GM12864 (cell line): ENCODE results near the gene BCL11A.

Experiments used
- DNase-seq: peaks from one replicate; pipeline ENCODE4 v3.0.0-alpha.2; 2011; ENCODE audit warnings: low read depth
- H3K4me3 ChIP-seq: 2 replicates; pipeline ENCODE4 v1.5.1; 2011; ENCODE audit warnings: mild to moderate bottlenecking, low read depth, low read length, control low read depth
- TF ChIP-seq, protein P1 (sequence below): IDR thresholded peaks from 2 replicates; pipeline ENCODE4 v1.5.1; 2011; ENCODE audit warnings: low read depth, mild to moderate bottlenecking, moderate library complexity, low read length, control low read depth, inconsistent platforms; ENCODE audit errors: missing control alignments

Gene BCL11A

DNA sequence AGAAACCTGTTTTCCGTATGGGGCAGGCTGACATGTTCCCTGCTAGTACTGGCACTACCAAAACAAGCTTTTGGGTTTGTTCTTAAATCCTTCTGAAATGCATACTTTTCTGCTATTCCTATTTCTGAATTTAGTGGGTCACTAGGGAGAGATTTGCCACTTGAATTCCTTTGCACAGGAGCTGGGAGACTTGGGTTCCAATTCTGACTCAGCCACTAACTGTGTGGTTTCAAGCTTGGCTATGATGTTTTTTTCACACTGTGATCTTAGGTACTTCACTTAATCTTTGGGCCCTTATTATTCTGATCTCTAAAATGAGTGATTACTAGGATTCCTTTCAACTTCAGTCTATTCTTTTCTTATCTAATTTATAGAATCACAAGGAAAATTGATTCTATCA lies 105.5 kb downstream of the BCL11A start:
- no peak for DNase-seq
- no peak overlapping the region; the same call in 1 of the 2 replicates for H3K4me3 ChIP-seq
- TF ChIP-seq, protein P1, sequence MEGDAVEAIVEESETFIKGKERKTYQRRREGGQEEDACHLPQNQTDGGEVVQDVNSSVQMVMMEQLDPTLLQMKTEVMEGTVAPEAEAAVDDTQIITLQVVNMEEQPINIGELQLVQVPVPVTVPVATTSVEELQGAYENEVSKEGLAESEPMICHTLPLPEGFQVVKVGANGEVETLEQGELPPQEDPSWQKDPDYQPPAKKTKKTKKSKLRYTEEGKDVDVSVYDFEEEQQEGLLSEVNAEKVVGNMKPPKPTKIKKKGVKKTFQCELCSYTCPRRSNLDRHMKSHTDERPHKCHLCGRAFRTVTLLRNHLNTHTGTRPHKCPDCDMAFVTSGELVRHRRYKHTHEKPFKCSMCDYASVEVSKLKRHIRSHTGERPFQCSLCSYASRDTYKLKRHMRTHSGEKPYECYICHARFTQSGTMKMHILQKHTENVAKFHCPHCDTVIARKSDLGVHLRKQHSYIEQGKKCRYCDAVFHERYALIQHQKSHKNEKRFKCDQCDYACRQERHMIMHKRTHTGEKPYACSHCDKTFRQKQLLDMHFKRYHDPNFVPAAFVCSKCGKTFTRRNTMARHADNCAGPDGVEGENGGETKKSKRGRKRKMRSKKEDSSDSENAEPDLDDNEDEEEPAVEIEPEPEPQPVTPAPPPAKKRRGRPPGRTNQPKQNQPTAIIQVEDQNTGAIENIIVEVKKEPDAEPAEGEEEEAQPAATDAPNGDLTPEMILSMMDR = no peak

DNA sequence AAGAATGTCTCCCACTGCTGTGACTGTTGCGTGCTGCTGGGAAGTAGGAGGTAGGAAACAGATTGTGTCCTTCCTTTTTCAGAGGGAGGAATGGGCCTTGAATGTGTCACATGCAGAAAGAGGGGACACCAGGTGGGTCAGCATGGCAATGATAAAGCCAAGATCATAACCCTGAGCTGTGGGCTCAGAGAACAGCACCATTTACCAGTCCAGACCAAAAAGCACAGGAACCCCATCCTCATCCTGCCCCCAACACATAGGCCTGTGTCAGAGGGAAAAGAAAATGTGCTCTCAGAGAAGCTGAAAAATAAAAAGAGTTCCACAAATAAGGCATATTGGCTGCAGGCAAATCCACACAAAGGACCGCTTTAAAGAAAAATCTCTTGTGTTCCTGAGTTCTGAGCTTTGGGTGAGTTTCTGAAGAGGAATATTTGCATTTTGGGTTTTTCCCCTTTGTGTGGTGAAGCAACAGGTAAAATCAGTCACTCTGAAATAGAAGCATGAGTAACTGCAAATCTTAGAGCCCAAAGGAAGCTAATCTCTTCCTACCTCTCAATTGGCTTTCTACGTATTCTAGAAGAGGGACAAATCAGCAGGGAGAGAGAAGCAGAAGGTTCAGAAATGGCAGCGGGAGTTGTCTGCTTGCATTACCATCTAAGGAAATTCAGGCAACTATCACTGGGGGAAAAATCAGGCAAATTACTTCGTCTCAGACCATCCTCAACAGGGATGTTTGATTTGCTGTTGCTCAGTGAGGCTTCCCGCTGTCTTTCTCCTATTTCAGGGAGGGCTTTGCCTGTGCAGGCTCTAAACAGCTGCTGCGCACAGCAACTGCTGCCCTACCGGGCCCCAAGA lies 106.8 kb downstream of the BCL11A start:
- DNase-seq = peak; percentile 82

DNA sequence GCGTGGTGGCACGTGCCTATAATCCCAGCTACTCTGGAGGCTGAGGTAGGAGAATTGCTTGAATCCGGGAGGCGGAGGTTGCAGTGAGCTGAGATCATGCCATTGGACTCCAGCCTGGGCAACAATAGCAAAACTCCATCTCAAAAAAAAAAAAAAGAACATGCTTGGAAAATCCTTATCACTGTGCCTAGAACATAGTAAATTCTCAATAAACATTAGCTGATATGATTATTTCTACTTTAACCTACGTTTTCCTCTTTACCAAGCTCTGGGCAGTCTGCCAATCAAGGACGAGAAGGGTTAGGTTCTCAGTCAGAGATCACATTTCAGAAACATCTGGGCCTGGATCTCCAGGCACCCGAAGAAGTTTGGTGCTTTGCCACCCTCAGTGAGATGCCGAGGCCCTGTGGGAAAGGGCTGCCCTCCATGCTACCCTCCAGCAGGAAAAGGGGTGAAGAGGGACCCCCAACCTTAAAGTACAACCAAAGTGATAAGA lies 107.7 kb downstream of the BCL11A start:
- no peak for DNase-seq
- no peak overlapping the region; the same call in 1 of the 2 replicates for H3K4me3 ChIP-seq
- TF ChIP-seq, protein P1 = no peak

More for the DNA sequence above, 106.8 kb downstream of the BCL11A start:
- TF ChIP-seq, protein P1 = no peak
- H3K4me3 ChIP-seq = peak overlapping the region; percentile 31

DNA sequence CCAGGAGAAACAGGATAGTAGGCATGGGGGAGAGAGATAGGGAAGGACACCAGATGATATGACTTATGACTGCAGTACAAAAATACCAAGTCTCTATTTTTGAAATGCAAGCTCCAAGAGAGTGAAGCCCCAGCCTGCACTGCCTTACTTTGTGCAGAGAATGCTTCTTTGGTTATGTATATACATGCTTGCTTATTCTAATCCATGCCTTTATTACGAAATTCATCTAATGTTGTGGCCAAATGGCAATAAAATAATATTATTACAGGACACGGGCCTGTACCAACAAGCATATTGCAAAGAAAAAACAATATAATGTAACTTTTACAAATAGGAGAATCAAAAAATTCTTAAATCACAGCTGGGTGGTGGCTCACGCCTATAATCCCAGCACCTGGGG lies 110.8 kb downstream of the BCL11A start:
- TF ChIP-seq, protein P1 = no peak
- no peak overlapping the region for H3K4me3 ChIP-seq
- DNase-seq = no peak

DNA sequence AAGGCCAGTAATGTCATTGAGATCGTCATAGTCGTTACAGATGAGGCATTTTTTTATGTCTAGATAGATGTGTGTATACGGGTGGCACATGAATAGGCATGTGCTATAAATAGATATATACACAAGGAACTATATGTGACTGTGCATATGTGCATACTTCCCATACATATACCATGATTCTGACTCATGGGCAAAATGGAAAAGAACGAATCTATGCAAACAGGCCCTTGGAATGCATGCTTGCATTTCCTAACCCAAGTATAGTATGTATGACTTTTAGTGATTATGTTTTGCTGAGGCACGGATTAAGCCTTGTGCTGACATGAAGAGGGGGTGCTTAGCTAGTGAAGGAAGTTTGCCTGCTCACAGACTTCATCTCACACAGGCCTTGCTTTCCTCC lies 111.7 kb downstream of the BCL11A start:
- TF ChIP-seq, protein P1 = no peak
- no peak for DNase-seq
- H3K4me3 ChIP-seq = no peak overlapping the region

DNA sequence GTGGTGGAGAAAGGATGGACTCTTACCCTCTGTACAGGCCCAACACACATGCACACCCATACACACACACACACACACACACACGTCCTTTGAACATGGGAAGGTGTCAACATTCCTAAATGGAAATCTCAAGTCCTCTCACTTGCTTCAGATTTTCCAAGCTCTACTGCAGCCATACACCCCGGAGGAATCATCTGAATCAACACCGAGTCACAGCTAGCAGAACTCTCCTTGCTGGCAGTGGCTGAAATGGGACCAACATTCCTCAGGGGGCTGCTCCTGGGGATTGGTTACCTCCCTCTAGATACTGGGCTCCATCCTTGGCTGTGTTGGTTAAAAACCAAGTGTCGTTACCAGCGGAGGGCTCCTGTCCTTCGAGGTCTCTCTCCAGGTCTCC lies 112.7 kb downstream of the BCL11A start:
- DNase-seq = no peak
- TF ChIP-seq, protein P1 = no peak
- H3K4me3 ChIP-seq = no peak overlapping the region
